Measurements from ENCODE around the gene FBN1. TPM values are rescaled to one million over a fixed set of nuclear protein-coding genes. Genes with fewer than 3 reads are reported as not detected.

FBN1 gene
- polyA plus RNA-seq, 2 of the 4 experiments (the other 2 are of a cell fraction) = 6.3 to 9.4 TPM

DNA sequence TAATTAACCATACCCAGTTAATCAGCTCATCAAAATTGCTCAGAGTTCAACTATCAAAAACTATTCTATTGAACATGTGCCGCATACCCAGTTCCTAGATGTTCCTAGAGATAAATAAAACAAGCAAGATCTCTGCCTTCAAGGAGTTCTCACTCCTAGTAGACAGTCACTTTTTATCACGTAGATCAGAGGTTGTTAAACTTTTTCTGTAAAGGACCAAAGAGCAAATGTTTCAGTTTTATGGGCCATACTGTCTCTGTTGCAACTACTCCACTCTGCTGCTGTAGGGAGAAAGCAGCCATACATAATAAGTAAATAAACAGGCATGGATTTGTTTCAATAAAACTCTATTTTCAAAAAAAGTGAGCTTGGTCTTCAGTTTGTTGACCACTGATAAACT, 7.9 kb downstream of the FBN1 start:
- ATAC-seq = no peak
- FAIRE-seq = no peak
- 79% methylated on average over 2 of the region's 2 CpGs for WGBS (ENCODE audit: missing lambda C conversion rate)
- no peak for TF ChIP-seq HOXA7 (CRISPR knock-in tag; IDR thresholded peaks at IDR 0.05)
- no peak for TF ChIP-seq ZNF302 (CRISPR knock-in tag; IDR thresholded peaks at IDR 0.05)
- TF ChIP-seq HEYL (CRISPR knock-in tag; IDR thresholded peaks at IDR 0.05) = no peak
- TF ChIP-seq, protein P1, sequence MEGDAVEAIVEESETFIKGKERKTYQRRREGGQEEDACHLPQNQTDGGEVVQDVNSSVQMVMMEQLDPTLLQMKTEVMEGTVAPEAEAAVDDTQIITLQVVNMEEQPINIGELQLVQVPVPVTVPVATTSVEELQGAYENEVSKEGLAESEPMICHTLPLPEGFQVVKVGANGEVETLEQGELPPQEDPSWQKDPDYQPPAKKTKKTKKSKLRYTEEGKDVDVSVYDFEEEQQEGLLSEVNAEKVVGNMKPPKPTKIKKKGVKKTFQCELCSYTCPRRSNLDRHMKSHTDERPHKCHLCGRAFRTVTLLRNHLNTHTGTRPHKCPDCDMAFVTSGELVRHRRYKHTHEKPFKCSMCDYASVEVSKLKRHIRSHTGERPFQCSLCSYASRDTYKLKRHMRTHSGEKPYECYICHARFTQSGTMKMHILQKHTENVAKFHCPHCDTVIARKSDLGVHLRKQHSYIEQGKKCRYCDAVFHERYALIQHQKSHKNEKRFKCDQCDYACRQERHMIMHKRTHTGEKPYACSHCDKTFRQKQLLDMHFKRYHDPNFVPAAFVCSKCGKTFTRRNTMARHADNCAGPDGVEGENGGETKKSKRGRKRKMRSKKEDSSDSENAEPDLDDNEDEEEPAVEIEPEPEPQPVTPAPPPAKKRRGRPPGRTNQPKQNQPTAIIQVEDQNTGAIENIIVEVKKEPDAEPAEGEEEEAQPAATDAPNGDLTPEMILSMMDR (IDR thresholded peaks at IDR 0.05) = no peak
- no peak for TF ChIP-seq MYC (IDR thresholded peaks at IDR 0.05; ENCODE audit: borderline replicate concordance, low read length)
- TF ChIP-seq POLR2AphosphoS2 (conservative IDR thresholded peaks at IDR 0.05; ENCODE audit: low read length) = no peak
- TF ChIP-seq POLR2A (IDR thresholded peaks at IDR 0.05; ENCODE audit: low read length) = no peak
- no peak for TF ChIP-seq ESRRA (IDR thresholded peaks at IDR 0.05; ENCODE audit: borderline replicate concordance, low read length)
- TF ChIP-seq HDAC2 (IDR thresholded peaks at IDR 0.05) = no peak
- TF ChIP-seq CHD2 (IDR thresholded peaks at IDR 0.05; ENCODE audit: low read length, partially characterized antibody) = no peak
- TF ChIP-seq, protein P2, sequence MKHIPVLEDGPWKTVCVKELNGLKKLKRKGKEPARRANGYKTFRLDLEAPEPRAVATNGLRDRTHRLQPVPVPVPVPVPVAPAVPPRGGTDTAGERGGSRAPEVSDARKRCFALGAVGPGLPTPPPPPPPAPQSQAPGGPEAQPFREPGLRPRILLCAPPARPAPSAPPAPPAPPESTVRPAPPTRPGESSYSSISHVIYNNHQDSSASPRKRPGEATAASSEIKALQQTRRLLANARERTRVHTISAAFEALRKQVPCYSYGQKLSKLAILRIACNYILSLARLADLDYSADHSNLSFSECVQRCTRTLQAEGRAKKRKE (CRISPR knock-in tag; IDR thresholded peaks at IDR 0.05; ENCODE audit: low read depth) = no peak
- TF ChIP-seq FOSB (CRISPR knock-in tag; IDR thresholded peaks at IDR 0.05) = no peak
- TF ChIP-seq ZC3H11A (IDR thresholded peaks at IDR 0.05) = no peak
- no peak for TF ChIP-seq CEBPB (IDR thresholded peaks at IDR 0.05)
- TF ChIP-seq MAZ (IDR thresholded peaks at IDR 0.05; ENCODE audit: borderline replicate concordance, low read depth, low read length) = no peak
- TF ChIP-seq, protein P3, sequence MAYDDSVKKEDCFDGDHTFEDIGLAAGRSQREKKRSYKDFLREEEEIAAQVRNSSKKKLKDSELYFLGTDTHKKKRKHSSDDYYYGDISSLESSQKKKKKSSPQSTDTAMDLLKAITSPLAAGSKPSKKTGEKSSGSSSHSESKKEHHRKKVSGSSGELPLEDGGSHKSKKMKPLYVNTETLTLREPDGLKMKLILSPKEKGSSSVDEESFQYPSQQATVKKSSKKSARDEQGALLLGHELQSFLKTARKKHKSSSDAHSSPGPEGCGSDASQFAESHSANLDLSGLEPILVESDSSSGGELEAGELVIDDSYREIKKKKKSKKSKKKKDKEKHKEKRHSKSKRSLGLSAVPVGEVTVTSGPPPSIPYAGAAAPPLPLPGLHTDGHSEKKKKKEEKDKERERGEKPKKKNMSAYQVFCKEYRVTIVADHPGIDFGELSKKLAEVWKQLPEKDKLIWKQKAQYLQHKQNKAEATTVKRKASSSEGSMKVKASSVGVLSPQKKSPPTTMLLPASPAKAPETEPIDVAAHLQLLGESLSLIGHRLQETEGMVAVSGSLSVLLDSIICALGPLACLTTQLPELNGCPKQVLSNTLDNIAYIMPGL (CRISPR knock-in tag; IDR thresholded peaks at IDR 0.05; ENCODE audit: borderline replicate concordance) = no peak
- no peak for TF ChIP-seq RFX5 (IDR thresholded peaks at IDR 0.05)
- Histone ChIP-seq H3K4me2 (no peak overlapping the region), H3K4me3 (no peak overlapping the region), H3K9me3 (no peaks in the 10 kb centered on the region), H3K27ac (no peak overlapping the region), H3K4me1 (no peaks in the 10 kb centered on the region)
- no peak for DNase-seq (ENCODE audit: low read depth in 1 of 2, low spot score in 1 of 2)
- ChIA-PET CTCF (no interaction called here), POLR2A (no interaction called here)

DNA sequence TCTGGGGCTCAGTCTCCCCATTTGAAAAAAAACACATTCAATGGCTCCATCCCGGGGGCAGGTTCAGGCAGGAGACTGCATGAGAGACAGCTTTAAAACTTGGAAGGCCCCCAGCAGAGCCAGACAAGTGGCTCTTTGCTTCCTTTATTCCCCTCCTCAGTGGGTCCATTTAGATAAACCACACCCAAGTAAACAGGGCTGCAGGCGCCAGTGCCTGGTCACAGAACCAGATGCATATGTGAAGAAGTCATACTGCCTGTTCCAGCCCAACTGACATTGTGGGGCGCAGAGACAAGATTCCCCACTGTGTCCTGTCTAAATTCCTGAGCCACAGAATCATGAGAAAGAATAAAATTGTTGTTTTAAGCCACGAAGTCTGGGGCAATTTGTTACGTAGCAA, 9.0 kb downstream of the FBN1 start:
- ChIA-PET POLR2A (no interaction called here), CTCF (no interaction called here)
- Histone ChIP-seq H3K27ac (no peak overlapping the region), H3K4me1 (no peaks in the 10 kb centered on the region), H3K9me3 (no peaks in the 10 kb centered on the region), H3K4me2 (no peak overlapping the region), H3K4me3 (no peak overlapping the region)
- 85% methylated on average over 5 of the region's 5 CpGs for WGBS (ENCODE audit: missing lambda C conversion rate)
- TF ChIP-seq, protein P2 (CRISPR knock-in tag; IDR thresholded peaks at IDR 0.05; ENCODE audit: low read depth) = no peak
- TF ChIP-seq POLR2A (IDR thresholded peaks at IDR 0.05; ENCODE audit: low read length) = no peak
- no peak for TF ChIP-seq CBX8 (IDR thresholded peaks at IDR 0.05)
- no peak for TF ChIP-seq MAFK (IDR thresholded peaks at IDR 0.05; ENCODE audit: partially characterized antibody)
- TF ChIP-seq NPAS2 (CRISPR knock-in tag; IDR thresholded peaks at IDR 0.05; ENCODE audit: borderline replicate concordance) = no peak
- TF ChIP-seq, protein P1 (IDR thresholded peaks at IDR 0.05) = no peak
- no peak for TF ChIP-seq ZC3H11A (IDR thresholded peaks at IDR 0.05)
- no peak for TF ChIP-seq HDAC2 (IDR thresholded peaks at IDR 0.05)
- no peak for TF ChIP-seq MAZ (IDR thresholded peaks at IDR 0.05; ENCODE audit: borderline replicate concordance, low read depth, low read length)
- DNase-seq (ENCODE audit: low read depth in 1 of 2, low spot score in 1 of 2) = no peak
- no peak for ATAC-seq
- FAIRE-seq = no peak
